GM12872 (cell line): Measurements from ENCODE around the gene CASKIN1.

ENCODE experiments used
- CTCF ChIP-seq: IDR thresholded peaks from 3 replicates; pipeline ENCODE4 v1.5.1; 2011; ENCODE audit warnings: low read depth, mild to moderate bottlenecking, low read length, moderate library complexity; ENCODE audit not compliant: insufficient read depth

CASKIN1 gene

GRCh38 chr16:2173916-2174315, 22.5 kb downstream of the CASKIN1 start:
- no peak for TF ChIP-seq CTCF

DNA sequence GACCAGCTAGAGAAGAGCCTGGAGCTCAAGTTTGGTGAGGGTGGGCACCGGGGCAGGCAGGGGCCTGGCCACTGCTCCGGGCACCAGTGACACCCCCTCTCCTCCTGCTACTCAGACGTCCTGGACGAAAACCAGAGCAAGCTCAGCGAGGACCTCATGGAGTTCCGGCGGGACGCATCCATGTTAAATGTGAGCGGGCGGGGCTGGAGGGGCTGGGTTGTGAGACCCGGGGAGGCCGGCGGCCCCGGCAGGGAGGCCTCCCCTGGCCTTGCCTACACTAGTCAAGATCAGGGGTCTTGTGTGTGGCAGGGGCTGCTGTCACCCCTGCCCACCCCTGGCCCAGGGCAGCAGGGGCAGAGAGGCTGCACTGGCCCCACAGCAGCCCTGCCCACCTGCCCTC, 23.0 kb downstream of the CASKIN1 start:
- no peak for TF ChIP-seq CTCF

DNA sequence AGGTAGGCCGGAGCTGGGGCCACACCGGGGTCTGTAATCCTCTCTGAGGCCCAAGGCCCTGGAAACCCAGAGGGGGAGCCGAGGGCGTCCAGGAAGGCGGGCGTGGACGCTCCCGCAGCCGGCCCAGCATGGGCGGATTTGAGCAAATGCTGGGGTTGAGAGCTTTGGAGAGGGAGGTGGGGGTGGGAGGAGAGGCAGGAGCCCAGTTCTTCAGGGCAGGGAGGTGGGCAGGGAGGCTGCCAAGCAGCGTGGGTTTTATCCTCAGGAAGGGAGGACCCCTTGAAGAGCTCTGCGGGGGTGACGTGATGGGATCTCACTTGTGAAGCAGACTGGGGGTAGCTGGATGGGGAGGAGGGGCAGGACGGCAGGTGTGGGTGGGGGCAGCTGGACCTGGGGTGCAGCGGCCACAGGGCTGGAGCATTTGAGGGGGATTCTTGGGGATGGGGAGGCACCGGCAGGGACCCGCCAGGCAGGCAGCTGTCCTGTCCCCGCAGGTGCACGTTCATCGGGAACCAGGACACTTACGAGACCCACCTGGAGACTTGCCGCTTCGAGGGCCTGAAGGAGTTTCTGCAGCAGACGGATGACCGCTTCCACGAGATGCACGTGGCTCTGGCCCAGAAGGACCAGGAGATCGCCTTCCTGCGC, 23.6 kb downstream of the CASKIN1 start:
- TF ChIP-seq CTCF, result no peak

GRCh38 chr16:2171601-2172178, 24.7 kb downstream of the CASKIN1 start:
- TF ChIP-seq CTCF, result no peak

DNA sequence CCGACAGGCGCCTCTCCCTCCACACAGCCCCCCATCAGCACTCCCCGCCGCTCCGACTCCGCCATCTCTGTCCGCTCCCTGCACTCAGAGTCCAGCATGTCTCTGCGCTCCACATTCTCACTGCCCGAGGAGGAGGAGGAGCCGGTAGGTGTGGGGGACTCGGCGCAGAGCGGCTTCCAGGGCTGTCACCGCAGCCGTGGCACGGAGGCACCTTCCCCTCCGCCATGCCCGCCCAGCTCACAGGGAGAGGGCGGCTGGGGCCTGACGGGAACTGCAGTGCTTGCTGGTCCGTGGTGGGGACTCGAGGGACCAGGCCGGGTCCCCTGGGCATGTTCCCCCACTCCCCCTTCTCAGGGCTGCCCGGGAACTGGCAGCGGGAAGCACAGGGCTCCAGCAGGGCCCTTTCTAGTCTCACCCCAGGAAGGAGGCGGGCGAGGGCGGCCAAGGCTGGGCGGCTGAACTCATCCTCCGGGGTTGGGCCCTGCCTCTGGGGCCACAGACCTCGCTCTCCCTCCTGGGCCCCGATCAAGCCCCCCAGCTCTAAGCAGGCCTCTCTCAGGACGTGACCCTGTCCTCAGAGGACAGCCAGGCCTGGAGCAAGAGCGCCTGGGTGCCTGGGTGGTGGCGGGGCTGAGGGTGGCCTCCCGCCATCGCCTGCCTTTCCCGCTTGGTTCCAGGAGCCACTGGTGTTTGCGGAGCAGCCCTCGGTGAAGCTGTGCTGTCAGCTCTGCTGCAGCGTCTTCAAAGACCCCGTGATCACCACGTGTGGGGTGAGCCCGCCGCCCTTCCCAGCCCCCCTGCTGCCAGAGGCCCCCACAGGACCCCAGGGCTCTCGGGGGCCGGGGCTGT, 25.6 kb downstream of the CASKIN1 start:
- TF ChIP-seq CTCF, result no peak

GRCh38 chr16:2170080-2170479, 26.3 kb downstream of the CASKIN1 start:
- TF ChIP-seq CTCF, result no peak

DNA sequence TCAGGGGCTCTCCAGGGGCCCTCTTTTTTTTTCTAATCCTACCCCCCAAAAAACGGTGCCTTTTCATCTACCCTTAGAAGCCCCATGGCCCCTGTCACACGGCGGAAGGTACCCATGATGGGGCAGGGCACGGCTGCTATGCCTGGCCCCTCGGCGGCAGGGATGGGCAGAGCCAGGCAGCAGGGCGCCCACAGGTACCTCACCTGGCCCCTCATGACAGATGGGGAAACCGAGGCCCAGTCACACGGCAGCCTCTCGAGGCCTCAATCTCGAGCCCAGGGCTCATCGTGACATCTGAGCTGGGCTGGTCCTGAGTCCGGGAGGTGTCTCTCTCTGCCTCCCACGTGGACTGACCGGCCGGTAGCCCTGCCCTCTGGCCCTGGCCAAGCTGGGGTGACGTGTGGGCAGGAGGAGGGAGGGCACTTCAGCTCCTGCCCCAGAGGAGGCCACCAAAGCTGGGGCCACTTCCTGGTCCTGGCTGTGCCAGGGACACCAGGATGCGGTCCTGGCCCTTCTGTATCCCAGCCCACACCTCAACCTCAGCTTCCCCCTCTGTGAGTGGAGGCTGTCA, 29.3 kb downstream of the CASKIN1 start:
- TF ChIP-seq CTCF, result no peak
